ENCODE results near the gene PPM1E.

- TF ChIP-seq CTCF (IDR thresholded peaks at IDR 0.05; ENCODE audit: low read depth, low read length) = no peak
- no peak for TF ChIP-seq EZH2phosphoT487 (IDR thresholded peaks at IDR 0.05; ENCODE audit: low read depth)
Measured at GRCh38 chr17:59002126-59002525, 246.5 kb downstream of the PPM1E start.

Measured in OCI-LY3 (cell line).